T-helper 1 cell treated with Interleukin-12 subunit alpha and Interleukin-12 subunit beta and Interleukin-4 antibody, amounts not matched to agents 30 μg/mL and 1 μg/mL, for 36 hours (primary cell): ENCODE data around the gene GNLY.
A peak's percentile ranks its signal among the peaks of the same experiment; 100 is the strongest.
"Not testable (repeated sequence)": the region's sequence is repeated elsewhere in the genome, so short reads cannot be mapped to it uniquely, and the experiment has no call there.

Experiments used
- H3K27ac Mint-ChIP-seq: one replicate; pipeline ENCODE4 v1.8.0; 2021; ENCODE audit warnings: mild to moderate bottlenecking, mixed read lengths
- H3K27me3 Mint-ChIP-seq: one replicate; pipeline ENCODE4 v1.8.0; 2021; ENCODE audit warnings: low read depth, mixed read lengths
- H3K36me3 Mint-ChIP-seq: one replicate; pipeline ENCODE4 v1.8.0; 2021; ENCODE audit warnings: low read depth, mixed read lengths
- H3K4me1 Mint-ChIP-seq: one replicate; pipeline ENCODE4 v1.8.0; 2021; ENCODE audit warnings: low read depth, mixed read lengths
- H3K4me3 Mint-ChIP-seq: one replicate; pipeline ENCODE4 v1.8.0; 2021; ENCODE audit warnings: mild to moderate bottlenecking, moderate library complexity, mixed read lengths
- H3K9me3 Mint-ChIP-seq: one replicate; pipeline ENCODE4 v1.8.0; 2021; ENCODE audit warnings: mixed read lengths

Gene GNLY

GRCh38 chr2:85694052-85695025 lies at the start of gene GNLY:
Gene GNLY (plus strand): TSS chr2:85694358. CDS start chr2:85694419, 61 bp downstream.
- peaks cover 41% of the 10 kb centered on the region for H3K4me1 Mint-ChIP-seq
- H3K27me3 Mint-ChIP-seq = peaks cover 4% of the 10 kb centered on the region
- H3K9me3 Mint-ChIP-seq = no peaks in the 10 kb centered on the region
- peaks cover 4% of the 10 kb centered on the region for H3K36me3 Mint-ChIP-seq
- H3K4me3 Mint-ChIP-seq = peak within 1 kb of the TSS; percentile 44
- peak within 1 kb of the TSS; percentile 57 for H3K27ac Mint-ChIP-seq

GRCh38 chr2:85644909-85645308 lies 49.2 kb upstream of the GNLY start:
- Mint-ChIP-seq H3K27ac (no peak overlapping the region), H3K36me3 (peaks cover 65% of the 10 kb centered on the region), H3K9me3 (no peaks in the 10 kb centered on the region), H3K27me3 (no peaks in the 10 kb centered on the region), H3K4me3 (no peak overlapping the region), H3K4me1 (peaks cover 22% of the 10 kb centered on the region)

GRCh38 chr2:85646166-85646565 lies 48.0 kb upstream of the GNLY start:
- peaks cover 62% of the 10 kb centered on the region for H3K36me3 Mint-ChIP-seq
- no peaks in the 10 kb centered on the region for H3K9me3 Mint-ChIP-seq
- peaks cover 20% of the 10 kb centered on the region for H3K4me1 Mint-ChIP-seq
- H3K27me3 Mint-ChIP-seq = no peaks in the 10 kb centered on the region
- no peak overlapping the region for H3K27ac Mint-ChIP-seq
- no peak overlapping the region for H3K4me3 Mint-ChIP-seq

GRCh38 chr2:85647823-85648526 lies 46.2 kb upstream of the GNLY start:
- Mint-ChIP-seq H3K36me3 (peaks cover 55% of the 10 kb centered on the region), H3K27ac (peak overlapping the region; percentile 2), H3K9me3 (no peaks in the 10 kb centered on the region), H3K4me1 (peaks cover 5% of the 10 kb centered on the region), H3K4me3 (no peak overlapping the region), H3K27me3 (no peaks in the 10 kb centered on the region)

GRCh38 chr2:85648619-85649018 lies 45.5 kb upstream of the GNLY start:
- no peak overlapping the region for H3K4me3 Mint-ChIP-seq
- no peaks in the 10 kb centered on the region for H3K9me3 Mint-ChIP-seq
- H3K27me3 Mint-ChIP-seq = no peaks in the 10 kb centered on the region
- H3K36me3 Mint-ChIP-seq = peaks cover 55% of the 10 kb centered on the region
- H3K27ac Mint-ChIP-seq = peak overlapping the region; percentile 34
- H3K4me1 Mint-ChIP-seq = peaks cover 5% of the 10 kb centered on the region

GRCh38 chr2:85649201-85650190 lies 44.7 kb upstream of the GNLY start:
- Mint-ChIP-seq H3K27me3 (no peaks in the 10 kb centered on the region), H3K4me1 (peaks cover 5% of the 10 kb centered on the region), H3K36me3 (peaks cover 49% of the 10 kb centered on the region), H3K9me3 (no peaks in the 10 kb centered on the region), H3K27ac (no peak overlapping the region), H3K4me3 (no peak overlapping the region)

GRCh38 chr2:85650456-85650855 lies 43.7 kb upstream of the GNLY start:
- H3K36me3 Mint-ChIP-seq = peaks cover 46% of the 10 kb centered on the region
- no peak overlapping the region for H3K4me3 Mint-ChIP-seq
- H3K27me3 Mint-ChIP-seq = no peaks in the 10 kb centered on the region
- no peak overlapping the region for H3K27ac Mint-ChIP-seq
- H3K4me1 Mint-ChIP-seq = peaks cover 5% of the 10 kb centered on the region
- H3K9me3 Mint-ChIP-seq = no peaks in the 10 kb centered on the region

- H3K4me1 Mint-ChIP-seq = peaks cover 5% of the 10 kb centered on the region
- H3K4me3 Mint-ChIP-seq = no peak overlapping the region
- peaks cover 45% of the 10 kb centered on the region for H3K36me3 Mint-ChIP-seq
- H3K9me3 Mint-ChIP-seq = no peaks in the 10 kb centered on the region
- H3K27me3 Mint-ChIP-seq = no peaks in the 10 kb centered on the region
- H3K27ac Mint-ChIP-seq = no peak overlapping the region
Observed at GRCh38 chr2:85651097-85651496, 43.1 kb upstream of the GNLY start.

- Mint-ChIP-seq H3K9me3 (no peaks in the 10 kb centered on the region), H3K27ac (peak overlapping the region; percentile 31), H3K36me3 (peaks cover 40% of the 10 kb centered on the region), H3K27me3 (no peaks in the 10 kb centered on the region), H3K4me3 (no peak overlapping the region), H3K4me1 (peaks cover 10% of the 10 kb centered on the region)
Observed at GRCh38 chr2:85652056-85652455, 42.1 kb upstream of the GNLY start.

- H3K36me3 Mint-ChIP-seq = peaks cover 27% of the 10 kb centered on the region
- no peaks in the 10 kb centered on the region for H3K27me3 Mint-ChIP-seq
- H3K4me3 Mint-ChIP-seq = no peak overlapping the region
- H3K27ac Mint-ChIP-seq = no peak overlapping the region
- no peaks in the 10 kb centered on the region for H3K9me3 Mint-ChIP-seq
- peaks cover 5% of the 10 kb centered on the region for H3K4me1 Mint-ChIP-seq
Observed at GRCh38 chr2:85653996-85654395, 40.2 kb upstream of the GNLY start.

GRCh38 chr2:85655961-85656417 lies 38.2 kb upstream of the GNLY start:
- Mint-ChIP-seq H3K4me1 (peaks cover 5% of the 10 kb centered on the region), H3K36me3 (peaks cover 16% of the 10 kb centered on the region), H3K4me3 (no peak overlapping the region), H3K27me3 (no peaks in the 10 kb centered on the region), H3K9me3 (no peaks in the 10 kb centered on the region), H3K27ac (no peak overlapping the region)

- Mint-ChIP-seq H3K27ac (no peak overlapping the region), H3K36me3 (peaks cover 15% of the 10 kb centered on the region), H3K4me3 (no peak overlapping the region), H3K9me3 (no peaks in the 10 kb centered on the region), H3K4me1 (peaks cover 5% of the 10 kb centered on the region), H3K27me3 (no peaks in the 10 kb centered on the region)
Observed at GRCh38 chr2:85656468-85656867, 37.7 kb upstream of the GNLY start.

GRCh38 chr2:85657399-85657798 lies 36.8 kb upstream of the GNLY start:
- H3K4me1 Mint-ChIP-seq, H3K27me3 Mint-ChIP-seq, H3K4me3 Mint-ChIP-seq, H3K9me3 Mint-ChIP-seq: not testable (repeated sequence)
- H3K36me3 Mint-ChIP-seq = peaks cover 10% of the 10 kb centered on the region
- H3K27ac Mint-ChIP-seq = peak overlapping the region; percentile 45
